ENCODE results near the gene TMBIM1.

TMBIM1 gene

GRCh38 chr2:218292048-218293014 lies at the start of gene TMBIM1:
Gene TMBIM1, minus strand, starts transcription at chr2:218292503. Its CDS starts 10,362 bp downstream, at chr2:218282141.
- DNase-seq: peak; percentile 88

- no peak for DNase-seq
Observed at GRCh38 chr2:218341381-218341780, 49.1 kb upstream of the TMBIM1 start.

- no peak for DNase-seq
Observed at GRCh38 chr2:218340656-218341055, 48.4 kb upstream of the TMBIM1 start.

GRCh38 chr2:218334531-218334930 lies 42.2 kb upstream of the TMBIM1 start:
- DNase-seq: no peak

GRCh38 chr2:218332920-218333645 lies 40.8 kb upstream of the TMBIM1 start:
- DNase-seq: no peak

- no peak for DNase-seq
Observed at GRCh38 chr2:218332288-218332687, 40.0 kb upstream of the TMBIM1 start.

- no peak for DNase-seq
Observed at GRCh38 chr2:218331745-218332144, 39.4 kb upstream of the TMBIM1 start.

- no peak for DNase-seq
Observed at GRCh38 chr2:218329826-218330593, 37.7 kb upstream of the TMBIM1 start.

GRCh38 chr2:218329027-218329825 lies 36.9 kb upstream of the TMBIM1 start:
- no peak for DNase-seq

- no peak for DNase-seq
Observed at GRCh38 chr2:218328294-218328693, 36.0 kb upstream of the TMBIM1 start.

GRCh38 chr2:218327451-218328210 lies 35.3 kb upstream of the TMBIM1 start:
- DNase-seq: no peak

- DNase-seq: no peak
Observed at GRCh38 chr2:218326315-218326714, 34.0 kb upstream of the TMBIM1 start.

GRCh38 chr2:218325566-218326160 lies 33.4 kb upstream of the TMBIM1 start:
- no peak for DNase-seq

- DNase-seq: no peak
Observed at GRCh38 chr2:218323526-218324472, 31.5 kb upstream of the TMBIM1 start.

GRCh38 chr2:218322768-218323525 lies 30.6 kb upstream of the TMBIM1 start:
- DNase-seq: peak; percentile 61

GRCh38 chr2:218320704-218321336 lies 28.5 kb upstream of the TMBIM1 start:
- DNase-seq: no peak

GRCh38 chr2:218319813-218320365 lies 27.6 kb upstream of the TMBIM1 start:
- no peak for DNase-seq

GRCh38 chr2:218318241-218318640 lies 25.9 kb upstream of the TMBIM1 start:
- DNase-seq: no peak

Data from CD4-positive, alpha-beta T cell treated with Interleukin-12 subunit alpha and Interleukin-12 subunit beta, for 1 hour (primary cell).